Panc1 (cell line): ENCODE results near the gene KLK15. TPM values are rescaled to one million over a fixed set of nuclear protein-coding genes. Genes with fewer than 3 reads are reported as not detected.

Experiments
- ATAC-seq: fragments of 200-7000 bp; cut with Tn5 transposase; 2 replicates; pipeline ENCODE4 v1.9.1; 2020; ENCODE audit warnings: mild to moderate bottlenecking, moderate library complexity
- BruUV-seq: library from RNA; stranded (reverse); fragments of 400-500 nt; replicated peaks from 2 replicates; lab custom pipeline; 2021; lab: Mats Ljungman, UMichigan
- CTCF ChIA-PET: fragments of 300-600 bp; sonication (Branson Sonifier 250); formaldehyde crosslinking; loops from one replicate; lab custom pipeline; 2022; ENCODE audit warnings: antibody characterized with exemption; lab: Charles Lee
- POLR2A ChIA-PET: fragments of 300-600 bp; sonication (Branson Sonifier 250); formaldehyde crosslinking; loops from one replicate; lab custom pipeline; 2022; ENCODE audit warnings: antibody characterized with exemption; lab: Charles Lee
- DNase-seq: peaks from one replicate; pipeline ENCODE4 v3.0.0-alpha.2; 2010; ENCODE audit warnings: low read depth, low spot score
- H3K27ac ChIP-seq: 2 replicates; pipeline ENCODE4 v1.5.1; 2011; ENCODE audit warnings: mild to moderate bottlenecking, low read length, inconsistent platforms
- H3K27me3 ChIP-seq: fragments of 200-500 bp; sonication (Bioruptor generic); 2 replicates; pipeline ENCODE4 v1.6.0; 2014; ENCODE audit warnings: low read length, inconsistent platforms; ENCODE audit not compliant: control insufficient read depth, insufficient read depth
- H3K36me3 ChIP-seq: fragments of 200-500 bp; sonication (Bioruptor generic); 2 replicates; pipeline ENCODE4 v1.5.1; 2014; ENCODE audit warnings: inconsistent platforms, mild to moderate bottlenecking, low read length, moderate library complexity; ENCODE audit not compliant: control insufficient read depth, insufficient read depth
- H3K4me1 ChIP-seq: 2 replicates; pipeline ENCODE4 v1.5.1; 2011; ENCODE audit warnings: inconsistent platforms, mild to moderate bottlenecking, low read length, moderate library complexity; ENCODE audit not compliant: control insufficient read depth, insufficient read depth
- H3K4me3 ChIP-seq, 2 experiments: 2 replicates each; pipeline ENCODE4 v1.5.1; 2011 to 2012; ENCODE audit warnings: low read depth in 2 of 2, low read length in 2 of 2, mild to moderate bottlenecking in 2 of 2, inconsistent platforms in 1 of 2, moderate library complexity in 1 of 2
- H3K9me3 ChIP-seq: fragments of 200-500 bp; sonication (Bioruptor generic); 2 replicates; pipeline ENCODE4 v1.5.1; 2014; ENCODE audit warnings: low read depth, mild to moderate bottlenecking, inconsistent platforms, low read length, moderate library complexity; ENCODE audit not compliant: control insufficient read depth, insufficient read depth
- POLR2AphosphoS5 ChIP-seq: IDR thresholded peaks from 2 replicates; pipeline ENCODE4 v1.6.1; 2012; ENCODE audit warnings: mild to moderate bottlenecking, low read depth, low read length, moderate library complexity
- SIN3A ChIP-seq: IDR thresholded peaks from 2 replicates; pipeline ENCODE4 v1.6.1; 2012; ENCODE audit warnings: low read depth, mild to moderate bottlenecking, low read length, moderate library complexity, borderline replicate concordance; ENCODE audit not compliant: insufficient read depth
- TCF7L2 ChIP-seq: IDR thresholded peaks from 2 replicates; pipeline ENCODE4 v1.6.1; 2011; ENCODE audit warnings: mild to moderate bottlenecking, low read depth, low read length, inconsistent platforms
- in situ Hi-C: cut with HindIII; loops from 2 replicates; pipeline ENCODE4 v1.10.0; 2016; ENCODE audit warnings: low sequenced_read_pairs, low pct_unique_long_range_greater_than_20kb
- intact Hi-C: fragments of 100-400 bp; cut with micrococcal nuclease; formaldehyde crosslinking; loops from one replicate; pipeline ENCODE4 v1.10.0; 2022; ENCODE audit not compliant: unreplicated experiment
- total RNA-seq: library from RNA; stranded (reverse); gene quantifications from one replicate; pipeline ENCODE4 v1.2.1, GENCODE V29; 2021; ENCODE audit not compliant: unreplicated experiment
- TF ChIP-seq, protein P1 (sequence below), 2 experiments: IDR thresholded peaks; 2 replicates each; pipeline ENCODE4 v1.6.1; 2011 to 2012; ENCODE audit warnings: low read depth in 2 of 2, control low read depth in 1 of 2, low read length in 1 of 2, mild to moderate bottlenecking in 1 of 2, moderate library complexity in 1 of 2; ENCODE audit not compliant: insufficient read depth in 1 of 2
- TF ChIP-seq, protein P2 (sequence below): fragments of 450-650 bp; IDR thresholded peaks from 2 replicates; pipeline ENCODE4 v1.5.1; 2017; ENCODE audit warnings: mild to moderate bottlenecking

KLK15 gene
- total RNA-seq, 1 experiment from 2014 or later: not detected

DNA sequence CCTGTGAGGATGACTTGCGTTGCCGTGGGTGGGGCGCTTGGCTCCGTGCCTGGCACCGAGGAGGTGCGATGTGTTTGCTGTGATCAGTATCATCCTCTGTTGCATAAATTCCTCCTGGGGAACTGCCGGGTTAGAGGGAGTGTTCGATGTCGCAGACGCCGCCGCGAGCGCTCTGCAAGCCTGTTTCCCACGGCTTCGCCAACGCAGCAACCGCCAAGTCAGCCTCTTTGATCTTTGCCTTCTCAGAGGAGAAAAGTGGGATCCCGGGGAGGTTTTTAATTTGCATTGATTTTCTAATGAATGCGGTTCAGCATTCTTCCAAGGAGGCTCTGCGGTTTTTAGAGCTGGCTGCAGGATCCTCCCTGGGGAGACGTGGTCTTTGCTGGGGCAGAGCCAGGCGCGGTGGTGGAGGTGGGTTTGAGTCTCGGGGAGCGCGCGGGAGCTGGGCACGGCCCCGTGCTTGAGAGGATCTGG, 55.5 kb downstream of the KLK15 start:
- Histone ChIP-seq H3K27me3 (peaks cover 5% of the 10 kb centered on the region), H3K4me1 (no peaks in the 10 kb centered on the region), H3K36me3 (no peaks in the 10 kb centered on the region), H3K27ac (no peak overlapping the region), H3K9me3 (no peaks in the 10 kb centered on the region), H3K4me3 (peak overlapping the region; percentile 10 to 12; a peak in 3 of 4 replicates)
- ChIA-PET CTCF (interaction anchor here (0.7 kb wide), 1 partner anchor 72 kb away, joined by 3 read pairs; no protein-coding TSS in a partner anchor), POLR2A (no interaction called here)
- in situ Hi-C loops (no loop called here), intact Hi-C loops (no loop called here)
- ATAC-seq: peak; percentile 48; the same call in 1 of the 2 replicates
- BruUV-seq: no TSS peak
- TF ChIP-seq TCF7L2 (peak; percentile 72), POLR2AphosphoS5 (no peak)
- DNase-seq: no peak

DNA sequence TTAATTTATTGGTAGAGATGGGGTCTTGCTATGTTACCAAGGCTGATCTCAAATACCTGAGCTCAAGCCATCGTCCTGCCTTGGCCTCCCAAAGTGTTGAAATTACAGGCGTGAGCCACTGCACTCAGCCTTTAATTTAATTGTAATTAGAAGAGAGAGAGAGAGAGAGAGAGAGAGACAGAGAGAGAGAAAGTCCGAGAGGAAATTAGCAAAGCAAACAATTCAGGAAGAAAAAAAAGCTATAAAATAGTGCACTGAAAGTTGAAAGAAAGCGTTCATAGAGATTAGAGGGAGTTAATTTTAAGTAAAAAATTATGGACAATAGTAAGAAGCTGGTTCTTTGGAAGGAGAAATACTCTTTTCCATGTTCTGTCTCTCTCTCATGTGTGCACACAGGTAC, 56.1 kb downstream of the KLK15 start:
- DNase-seq (no peak), ATAC-seq (no peak)
- CTCF ChIA-PET: interaction anchor here (0.8 kb wide), 1 partner anchor 73 kb away, joined by 3 read pairs; no protein-coding TSS in a partner anchor
- Histone ChIP-seq H3K27ac (no peak overlapping the region), H3K4me1 (no peaks in the 10 kb centered on the region), H3K4me3 (no peak overlapping the region), H3K36me3 (no peaks in the 10 kb centered on the region), H3K27me3 (peaks cover 5% of the 10 kb centered on the region), H3K9me3 (no peaks in the 10 kb centered on the region)
- intact Hi-C loops: no loop called here
- in situ Hi-C loops: no loop called here
- no TSS peak for BruUV-seq
- TF ChIP-seq, protein P1, sequence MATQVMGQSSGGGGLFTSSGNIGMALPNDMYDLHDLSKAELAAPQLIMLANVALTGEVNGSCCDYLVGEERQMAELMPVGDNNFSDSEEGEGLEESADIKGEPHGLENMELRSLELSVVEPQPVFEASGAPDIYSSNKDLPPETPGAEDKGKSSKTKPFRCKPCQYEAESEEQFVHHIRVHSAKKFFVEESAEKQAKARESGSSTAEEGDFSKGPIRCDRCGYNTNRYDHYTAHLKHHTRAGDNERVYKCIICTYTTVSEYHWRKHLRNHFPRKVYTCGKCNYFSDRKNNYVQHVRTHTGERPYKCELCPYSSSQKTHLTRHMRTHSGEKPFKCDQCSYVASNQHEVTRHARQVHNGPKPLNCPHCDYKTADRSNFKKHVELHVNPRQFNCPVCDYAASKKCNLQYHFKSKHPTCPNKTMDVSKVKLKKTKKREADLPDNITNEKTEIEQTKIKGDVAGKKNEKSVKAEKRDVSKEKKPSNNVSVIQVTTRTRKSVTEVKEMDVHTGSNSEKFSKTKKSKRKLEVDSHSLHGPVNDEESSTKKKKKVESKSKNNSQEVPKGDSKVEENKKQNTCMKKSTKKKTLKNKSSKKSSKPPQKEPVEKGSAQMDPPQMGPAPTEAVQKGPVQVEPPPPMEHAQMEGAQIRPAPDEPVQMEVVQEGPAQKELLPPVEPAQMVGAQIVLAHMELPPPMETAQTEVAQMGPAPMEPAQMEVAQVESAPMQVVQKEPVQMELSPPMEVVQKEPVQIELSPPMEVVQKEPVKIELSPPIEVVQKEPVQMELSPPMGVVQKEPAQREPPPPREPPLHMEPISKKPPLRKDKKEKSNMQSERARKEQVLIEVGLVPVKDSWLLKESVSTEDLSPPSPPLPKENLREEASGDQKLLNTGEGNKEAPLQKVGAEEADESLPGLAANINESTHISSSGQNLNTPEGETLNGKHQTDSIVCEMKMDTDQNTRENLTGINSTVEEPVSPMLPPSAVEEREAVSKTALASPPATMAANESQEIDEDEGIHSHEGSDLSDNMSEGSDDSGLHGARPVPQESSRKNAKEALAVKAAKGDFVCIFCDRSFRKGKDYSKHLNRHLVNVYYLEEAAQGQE (IDR thresholded peaks at IDR 0.05; ENCODE audit: insufficient read depth in 1 of 2, low read depth in 2 of 2, low read length in 1 of 2): no peak
- TF ChIP-seq, protein P2, sequence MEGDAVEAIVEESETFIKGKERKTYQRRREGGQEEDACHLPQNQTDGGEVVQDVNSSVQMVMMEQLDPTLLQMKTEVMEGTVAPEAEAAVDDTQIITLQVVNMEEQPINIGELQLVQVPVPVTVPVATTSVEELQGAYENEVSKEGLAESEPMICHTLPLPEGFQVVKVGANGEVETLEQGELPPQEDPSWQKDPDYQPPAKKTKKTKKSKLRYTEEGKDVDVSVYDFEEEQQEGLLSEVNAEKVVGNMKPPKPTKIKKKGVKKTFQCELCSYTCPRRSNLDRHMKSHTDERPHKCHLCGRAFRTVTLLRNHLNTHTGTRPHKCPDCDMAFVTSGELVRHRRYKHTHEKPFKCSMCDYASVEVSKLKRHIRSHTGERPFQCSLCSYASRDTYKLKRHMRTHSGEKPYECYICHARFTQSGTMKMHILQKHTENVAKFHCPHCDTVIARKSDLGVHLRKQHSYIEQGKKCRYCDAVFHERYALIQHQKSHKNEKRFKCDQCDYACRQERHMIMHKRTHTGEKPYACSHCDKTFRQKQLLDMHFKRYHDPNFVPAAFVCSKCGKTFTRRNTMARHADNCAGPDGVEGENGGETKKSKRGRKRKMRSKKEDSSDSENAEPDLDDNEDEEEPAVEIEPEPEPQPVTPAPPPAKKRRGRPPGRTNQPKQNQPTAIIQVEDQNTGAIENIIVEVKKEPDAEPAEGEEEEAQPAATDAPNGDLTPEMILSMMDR: no peak
- no peak for TF ChIP-seq SIN3A
- POLR2A ChIA-PET: no interaction called here

DNA sequence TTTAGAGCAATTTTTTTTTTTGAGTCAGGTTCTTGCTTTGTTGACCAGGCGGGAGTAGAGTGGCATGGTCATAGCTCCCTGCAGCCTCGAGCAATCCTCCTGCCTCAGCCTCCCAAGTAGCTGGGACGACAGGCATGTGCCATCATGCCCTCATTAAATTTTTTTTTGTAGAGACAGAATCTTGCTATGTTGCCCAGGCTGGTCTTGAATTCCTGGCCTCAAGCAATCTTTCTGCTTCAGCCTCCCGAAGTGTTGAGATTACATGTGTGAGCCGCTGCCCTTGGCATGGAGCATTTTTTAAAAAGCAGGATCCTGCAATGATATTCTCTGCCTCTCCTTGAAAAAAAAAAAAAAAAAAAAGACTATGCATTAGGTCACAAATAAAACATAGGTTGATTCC, 57.2 kb downstream of the KLK15 start:
- in situ Hi-C loops (no loop called here), intact Hi-C loops (no loop called here)
- ChIA-PET CTCF (no interaction called here), POLR2A (no interaction called here)
- H3K27ac ChIP-seq: no peak overlapping the region
- no peaks in the 10 kb centered on the region for H3K4me1 ChIP-seq
- H3K27me3 ChIP-seq: peaks cover 5% of the 10 kb centered on the region
- no peaks in the 10 kb centered on the region for H3K9me3 ChIP-seq
- no peak overlapping the region for H3K4me3 ChIP-seq
- no peak for DNase-seq
- no TSS peak for BruUV-seq
- TF ChIP-seq, protein P2: no peak
- TF ChIP-seq TCF7L2 (no peak), POLR2AphosphoS5 (no peak), SIN3A (no peak)
- TF ChIP-seq, protein P1 (IDR thresholded peaks at IDR 0.05; ENCODE audit: insufficient read depth in 1 of 2, low read depth in 2 of 2, low read length in 1 of 2): no peak
- ATAC-seq: no peak
- no peaks in the 10 kb centered on the region for H3K36me3 ChIP-seq
